Motor neuron (in vitro differentiated cells): Measurements from ENCODE around the gene LDLRAD2. TPM values are rescaled to one million over a fixed set of nuclear protein-coding genes. Genes with fewer than 3 reads are reported as not detected.
A peak's percentile ranks its signal among the peaks of the same experiment; 100 is the strongest.

Source experiments
- ATAC-seq, 8 experiments: fragments of 200-7000 bp; cut with Tn5 transposase; replicated peaks in 6 of 8; 2 replicates each; pipeline ENCODE4 v1.8.0; 2021; ENCODE audit warnings: mild to moderate bottlenecking in 8 of 8, moderate library complexity in 8 of 8
- H3K27ac ChIP-seq, 2 donors: fragments of 250-450 bp; sonication (Bioruptor Pico); 2 replicates each; pipeline ENCODE4 v1.9.0; 2021; ENCODE audit warnings: antibody characterized with exemption in 2 of 2, mild to moderate bottlenecking in 2 of 2, moderate library complexity in 1 of 2
- H3K4me1 ChIP-seq, 2 donors: fragments of 250-450 bp; sonication (Bioruptor Pico); replicated peaks in 1 of 2; 2 replicates each; pipeline ENCODE4 v1.6.1; 2021; ENCODE audit warnings: antibody characterized with exemption in 2 of 2, mild to moderate bottlenecking in 2 of 2, moderate library complexity in 1 of 2
- H3K4me3 ChIP-seq, 5 donors: fragments of 250-450 bp; sonication (Bioruptor Pico); 2 replicates each; pipeline ENCODE4 v1.9.0; 2021; ENCODE audit warnings: antibody characterized with exemption in 5 of 5, mild to moderate bottlenecking in 5 of 5, moderate library complexity in 4 of 5
- WGBS, 10 experiments: fragments of 450-650 bp; shearing (Covaris generic); methylation state at CpG; one replicate each; pipeline ENCODE4 v1.0.0; 2022; 5-methylcytosine and 5-hydroxymethylcytosine counted together
- in situ Hi-C, 9 experiments: fragments of 400-800 bp; cut with MboI; loops; one replicate each; pipeline ENCODE4 v1.15.0; 2021; ENCODE audit warnings: low sequenced_read_pairs in 9 of 9, low pct_unique_long_range_greater_than_20kb in 2 of 9; ENCODE audit not compliant: unreplicated experiment in 9 of 9
- total RNA-seq, 8 experiments: library from RNA; unstranded; fragments of 300-600 nt; gene quantifications; 2 replicates each; pipeline versions ENCODE4 v1.2.3 to v1.2.4, GENCODE V29; 2022

Gene LDLRAD2
- total RNA-seq, 8 experiments from 2014 or later: 0.71 to 3.4 (median 1.4) TPM

GRCh38 chr1:21843208-21843607 lies 31.1 kb downstream of the LDLRAD2 start:
- Histone ChIP-seq H3K27ac (no peak overlapping the region), H3K4me3 (no peak overlapping the region), H3K4me1 (no peaks in the 10 kb centered on the region)
- WGBS, 10 experiments: 91 to 100% (median 95%) methylated on average over 3 to 10 of the region's 13 CpGs; no CpG with 5 or more reads in 7 of the 10 experiments
- no peak for ATAC-seq
- in situ Hi-C loops: no loop called here

GRCh38 chr1:21843996-21844395 lies 31.9 kb downstream of the LDLRAD2 start:
- no peak overlapping the region for H3K27ac ChIP-seq
- ATAC-seq: no peak
- no peaks in the 10 kb centered on the region for H3K4me1 ChIP-seq
- WGBS, 10 experiments: 86 to 100% (median 100%) methylated on average over 1 to 7 of the region's 11 CpGs; no CpG with 5 or more reads in 6 of the 10 experiments
- no peak overlapping the region for H3K4me3 ChIP-seq
- in situ Hi-C loops: no loop called here

GRCh38 chr1:21845646-21846641 lies 33.9 kb downstream of the LDLRAD2 start:
- in situ Hi-C loops: no loop called here
- Histone ChIP-seq H3K4me1 (no peaks in the 10 kb centered on the region), H3K27ac (no peak overlapping the region), H3K4me3 (no peak overlapping the region)
- ATAC-seq: peak in 1 of 8 experiments; percentile 10
- 67 to 96% (median 85%) methylated on average over 3 to 9 of the region's 33 CpGs; no CpG with 5 or more reads in 5 of the 10 experiments for WGBS, 10 experiments

- H3K4me1 ChIP-seq: no peaks in the 10 kb centered on the region
- H3K4me3 ChIP-seq: no peak overlapping the region
- no peak for ATAC-seq
- H3K27ac ChIP-seq: no peak overlapping the region
- in situ Hi-C loops: no loop called here
- 71 to 100% (median 94%) methylated on average over 1 to 21 of the region's 47 CpGs; no CpG with 5 or more reads in 2 of the 10 experiments for WGBS, 10 experiments
These were observed 35.4 kb downstream of the LDLRAD2 start for GRCh38 chr1:21847223-21848205.

- no peaks in the 10 kb centered on the region for H3K4me1 ChIP-seq
- H3K27ac ChIP-seq: no peak overlapping the region
- in situ Hi-C loops: no loop called here
- 90 to 96% methylated on average over 4 to 7 of the region's 17 CpGs; no CpG with 5 or more reads in 8 of the 10 experiments for WGBS, 10 experiments
- H3K4me3 ChIP-seq: no peak overlapping the region
- peak in 1 of 8 experiments; percentile 18 for ATAC-seq
These were observed 36.6 kb downstream of the LDLRAD2 start for GRCh38 chr1:21848524-21849174.

GRCh38 chr1:21849909-21850576 lies 38.0 kb downstream of the LDLRAD2 start:
- 93 to 100% (median 98%) methylated on average over 1 to 13 of the region's 30 CpGs; no CpG with 5 or more reads in 6 of the 10 experiments for whole genome bisulfite sequencing, 10 experiments
- in situ Hi-C loops: no loop called here
- Histone ChIP-seq H3K4me1 (no peaks in the 10 kb centered on the region), H3K4me3 (no peak overlapping the region), H3K27ac (no peak overlapping the region)
- no peak for ATAC-seq

- in situ Hi-C loops: no loop called here
- no peak for ATAC-seq
- Histone ChIP-seq H3K4me3 (no peak overlapping the region), H3K4me1 (no peaks in the 10 kb centered on the region), H3K27ac (no peak overlapping the region)
- WGBS, 10 experiments: 89 to 100% (median 97%) methylated on average over 1 to 11 of the region's 33 CpGs; no CpG with 5 or more reads in 5 of the 10 experiments
These were observed 39.6 kb downstream of the LDLRAD2 start for GRCh38 chr1:21851430-21852250.

- 80 to 100% (median 86%) methylated on average over 1 to 16 of the region's 29 CpGs; no CpG with 5 or more reads in 6 of the 10 experiments for WGBS, 10 experiments
- no peak overlapping the region for H3K4me3 ChIP-seq
- no peaks in the 10 kb centered on the region for H3K4me1 ChIP-seq
- in situ Hi-C loops: no loop called here
- peak in 1 of 8 experiments; percentile 10 for ATAC-seq
- no peak overlapping the region for H3K27ac ChIP-seq
These were observed 40.4 kb downstream of the LDLRAD2 start for GRCh38 chr1:21852282-21853130.

- no peaks in the 10 kb centered on the region for H3K4me1 ChIP-seq
- in situ Hi-C loops: no loop called here
- H3K27ac ChIP-seq: no peak overlapping the region
- WGBS, 10 experiments: 73 to 100% (median 90%) methylated on average over 2 to 5 of the region's 7 CpGs; no CpG with 5 or more reads in 5 of the 10 experiments
- ATAC-seq: peak in 3 of 8 experiments; percentile 27 to 70 (median 57)
- H3K4me3 ChIP-seq: no peak overlapping the region
These were observed 41.0 kb downstream of the LDLRAD2 start for GRCh38 chr1:21853131-21853427.

GRCh38 chr1:21854090-21854750 lies 42.2 kb downstream of the LDLRAD2 start:
- no peaks in the 10 kb centered on the region for H3K4me1 ChIP-seq
- peak in 3 of 8 experiments; percentile 12 to 21 (median 15) for ATAC-seq
- 80 to 93% methylated on average over 1 to 5 of the region's 21 CpGs; no CpG with 5 or more reads in 8 of the 10 experiments for WGBS, 10 experiments
- no peak overlapping the region for H3K4me3 ChIP-seq
- in situ Hi-C loops: no loop called here
- no peak overlapping the region for H3K27ac ChIP-seq
